Stimulated activated CD4-positive, alpha-beta T cell treated with anti-CD3 and anti-CD28 coated beads, Interleukin-2, amount 100 ng/mL, for 24 hours (primary cell): ENCODE measurements around the gene FHDC1.

ENCODE experiments used
- DNase-seq, 2 donors: peaks; one replicate each; pipeline ENCODE4 v3.0.0-alpha.2; 2020

FHDC1 gene

DNA sequence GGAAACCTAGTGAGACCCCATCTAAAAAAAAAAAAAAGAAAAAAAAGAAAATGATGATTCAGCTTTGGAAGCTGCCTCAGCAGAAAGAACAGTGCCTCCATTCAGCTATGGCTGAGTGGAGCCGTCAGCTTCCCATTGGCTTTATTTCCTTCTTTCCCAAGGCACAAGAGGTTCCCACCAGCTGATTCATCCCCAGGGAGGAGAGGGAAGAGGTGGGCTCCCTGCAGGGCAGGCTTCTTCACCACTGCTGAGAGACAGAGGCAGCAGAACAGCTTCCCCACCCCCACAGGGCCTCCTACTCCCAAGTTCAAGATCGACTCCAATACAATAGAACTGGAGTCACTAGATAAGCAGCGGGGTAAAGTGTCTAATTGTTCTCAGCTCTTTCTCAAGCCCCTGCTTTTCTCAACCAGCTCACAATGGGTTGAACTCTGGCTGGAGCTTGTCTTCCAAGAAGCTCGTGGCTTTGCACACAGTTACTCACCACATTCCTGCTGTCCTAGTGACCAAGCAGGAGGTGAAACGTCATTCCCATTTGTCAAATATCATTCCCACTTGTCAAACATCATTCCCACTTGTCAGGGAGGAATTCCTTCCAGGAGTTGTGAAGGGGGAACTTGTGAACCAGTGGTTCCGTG lies 47.8 kb downstream of the FHDC1 start:
- no peak for DNase-seq

DNA sequence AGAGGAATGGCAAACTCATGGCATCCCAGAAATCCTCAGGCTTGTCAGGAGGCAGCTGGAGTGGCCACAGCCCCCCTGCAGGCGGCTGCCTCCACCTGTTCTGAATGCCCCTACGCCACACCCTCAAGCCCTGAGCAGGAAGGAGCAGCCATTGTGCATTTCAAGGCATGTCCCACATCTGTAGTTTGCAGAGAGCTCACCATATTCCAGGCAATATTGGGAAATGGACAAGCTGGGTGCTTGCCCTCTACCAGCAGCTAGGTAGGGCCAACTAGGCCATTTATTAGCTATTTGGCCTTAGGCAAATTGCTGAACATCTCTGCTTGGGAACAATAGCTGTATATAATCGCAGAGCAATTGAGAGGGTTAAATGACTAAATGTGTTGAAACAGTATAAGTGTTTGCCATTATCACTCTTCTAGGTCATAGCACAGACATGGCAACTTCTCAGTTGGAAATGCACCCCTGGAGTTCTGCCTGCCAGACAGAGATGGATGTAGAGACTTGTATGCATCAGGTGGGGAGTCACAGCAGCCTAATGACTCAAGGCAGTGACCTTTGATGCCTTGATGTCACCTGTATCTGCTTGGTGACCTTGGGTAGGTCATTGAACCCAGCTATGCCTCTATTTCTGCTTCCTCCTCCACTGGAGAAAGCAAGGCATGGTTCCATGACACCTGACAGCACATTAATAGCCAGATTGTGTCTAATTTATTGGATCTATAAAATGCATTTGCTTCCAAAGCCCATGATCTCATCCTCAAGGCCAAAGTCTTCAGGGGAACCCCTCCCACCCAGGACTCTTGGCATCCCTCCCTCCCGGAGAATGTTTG lies 52.8 kb downstream of the FHDC1 start:
- no peak for DNase-seq

DNA sequence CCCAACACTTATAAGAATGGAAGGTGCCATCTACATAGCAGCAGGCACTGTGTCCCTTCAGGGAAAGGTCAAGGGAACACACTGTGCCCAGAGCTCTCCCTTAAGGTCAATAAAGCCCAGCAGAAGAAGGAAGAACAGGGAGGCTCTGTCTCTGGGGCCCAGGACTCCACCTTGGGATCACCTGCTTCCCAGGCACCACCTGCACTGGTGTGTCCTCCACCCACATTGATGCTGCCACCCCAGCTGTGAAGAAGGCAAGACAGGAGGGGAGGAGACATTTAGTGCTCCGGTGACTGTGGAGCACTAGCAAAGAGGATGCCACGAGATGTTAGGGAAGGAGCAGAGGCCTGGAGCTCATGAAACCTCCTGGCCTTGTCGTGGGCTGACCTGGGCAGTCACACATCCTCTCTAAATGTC lies 53.4 kb downstream of the FHDC1 start:
- no peak for DNase-seq

DNA sequence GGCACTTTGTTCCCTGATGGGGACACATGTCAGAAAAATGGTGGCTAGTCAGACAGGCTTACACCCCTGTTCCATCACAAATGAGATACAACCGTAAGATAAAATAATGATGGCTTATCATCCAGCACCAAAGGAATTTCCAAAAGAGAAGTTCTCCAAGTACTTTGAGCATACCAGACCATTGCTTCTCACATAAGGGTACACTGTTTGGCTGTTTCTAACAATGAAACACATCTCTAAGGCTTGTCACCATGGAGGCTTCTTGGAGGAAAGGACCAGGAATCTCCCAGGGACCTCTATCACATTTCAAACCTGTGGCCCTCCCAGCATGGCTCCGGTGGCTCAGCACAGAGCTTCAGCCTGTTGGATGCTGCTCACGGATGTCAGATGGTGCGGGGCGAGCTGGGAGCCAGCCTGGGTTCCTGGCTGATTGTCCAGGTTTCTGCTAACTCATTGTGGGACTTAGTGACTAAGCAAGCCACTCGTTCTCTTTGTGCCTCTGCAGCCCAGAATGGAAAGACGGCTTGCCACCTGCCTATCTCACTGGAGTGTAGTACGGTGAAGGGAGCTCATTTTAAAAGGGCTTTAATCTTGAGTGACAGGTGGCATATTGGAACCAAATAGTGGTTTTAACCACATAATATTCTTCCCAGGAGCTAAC lies 54.5 kb downstream of the FHDC1 start:
- DNase-seq: no peak

DNA sequence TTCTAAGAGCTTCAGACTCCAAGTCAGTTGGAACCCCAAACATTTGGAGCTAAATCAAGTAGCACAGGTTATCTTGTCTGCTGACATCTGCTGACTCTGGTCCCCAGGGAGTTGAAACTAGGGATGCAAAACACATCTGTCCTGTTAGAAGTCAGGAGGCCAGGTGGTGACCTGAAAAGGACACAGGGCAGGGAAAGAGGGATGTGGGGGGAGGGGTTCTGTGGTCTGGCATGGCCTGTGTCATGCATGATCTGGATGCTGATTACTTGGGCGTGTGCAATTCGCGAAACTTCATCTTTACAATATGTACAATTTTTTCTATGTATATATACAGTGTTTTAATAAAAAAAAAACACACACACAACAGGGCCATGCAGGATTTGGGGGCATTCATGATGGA lies 55.3 kb downstream of the FHDC1 start:
- no peak for DNase-seq

DNA sequence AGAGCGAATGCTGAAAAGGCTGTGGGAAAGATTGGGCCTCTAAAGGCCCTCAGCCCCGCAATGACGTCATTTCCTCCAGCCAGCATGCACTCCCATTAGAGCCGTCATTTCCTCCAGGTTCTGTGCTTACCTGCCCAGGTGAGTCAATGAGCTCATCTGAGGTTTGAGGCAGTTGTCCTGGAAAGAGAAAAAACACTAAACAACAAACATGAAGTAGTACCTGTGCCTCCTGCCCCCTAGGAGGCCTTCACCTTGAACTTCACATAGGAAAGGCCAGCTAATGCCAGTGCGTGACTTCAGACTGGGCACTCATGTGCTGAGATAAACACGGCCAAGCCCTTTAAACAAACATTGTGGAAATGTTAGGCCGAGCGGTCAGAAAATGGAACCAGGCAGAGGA lies 55.9 kb downstream of the FHDC1 start:
- DNase-seq: no peak

- no peak for DNase-seq
These were observed 56.3 kb downstream of the FHDC1 start for GRCh38 chr4:152992466-152992865.

DNA sequence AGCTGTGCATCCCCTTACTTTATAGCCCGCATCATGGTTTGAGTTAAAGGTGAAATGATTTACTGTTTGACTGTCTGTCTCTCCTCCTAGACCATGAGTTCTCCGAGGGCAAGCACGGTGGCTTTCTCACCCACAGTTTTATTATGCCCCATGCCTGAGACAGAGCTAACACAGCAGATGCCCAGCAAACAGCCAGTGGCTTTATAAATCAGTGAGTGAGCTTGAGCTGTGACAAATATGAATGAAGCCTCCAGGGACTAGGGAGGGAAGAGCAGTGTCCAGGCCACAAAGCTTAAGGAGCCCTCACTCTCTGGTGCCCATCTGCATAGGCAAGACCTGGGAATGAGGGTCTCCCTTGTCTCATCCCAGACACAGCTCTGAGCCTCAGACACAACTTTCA lies 57.9 kb downstream of the FHDC1 start:
- DNase-seq: no peak

DNA sequence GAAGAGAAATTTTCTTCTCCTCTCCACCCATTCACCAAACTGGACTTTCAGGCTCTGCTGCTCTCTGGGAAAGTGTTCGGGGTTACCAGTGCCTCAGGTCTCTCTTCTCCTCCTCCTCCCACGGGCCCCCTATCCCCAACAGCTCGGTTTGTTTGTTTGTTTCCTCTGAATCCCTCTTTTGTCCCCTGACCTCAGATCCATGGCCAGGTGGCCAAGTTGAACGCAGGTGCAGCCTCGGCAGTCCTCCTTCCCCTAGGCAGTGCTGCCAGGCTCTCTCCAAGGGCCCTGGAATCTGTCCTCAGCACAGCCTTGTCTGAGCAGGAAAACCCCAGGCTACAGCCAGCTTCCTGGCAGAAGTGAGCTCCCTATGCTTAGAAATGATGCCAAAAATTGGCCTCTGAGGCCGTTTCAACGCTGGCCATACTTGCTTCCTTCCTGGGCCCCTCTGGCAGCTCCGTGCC lies 60.0 kb downstream of the FHDC1 start:
- no peak for DNase-seq

- DNase-seq: no peak
These were observed 60.5 kb downstream of the FHDC1 start for GRCh38 chr4:152996672-152997071.

- DNase-seq: no peak
These were observed 61.2 kb downstream of the FHDC1 start for GRCh38 chr4:152997288-152997687.

GRCh38 chr4:152997771-152998487 lies 61.8 kb downstream of the FHDC1 start:
- DNase-seq: no peak

- DNase-seq: no peak
These were observed 62.7 kb downstream of the FHDC1 start for GRCh38 chr4:152998861-152999260.

DNA sequence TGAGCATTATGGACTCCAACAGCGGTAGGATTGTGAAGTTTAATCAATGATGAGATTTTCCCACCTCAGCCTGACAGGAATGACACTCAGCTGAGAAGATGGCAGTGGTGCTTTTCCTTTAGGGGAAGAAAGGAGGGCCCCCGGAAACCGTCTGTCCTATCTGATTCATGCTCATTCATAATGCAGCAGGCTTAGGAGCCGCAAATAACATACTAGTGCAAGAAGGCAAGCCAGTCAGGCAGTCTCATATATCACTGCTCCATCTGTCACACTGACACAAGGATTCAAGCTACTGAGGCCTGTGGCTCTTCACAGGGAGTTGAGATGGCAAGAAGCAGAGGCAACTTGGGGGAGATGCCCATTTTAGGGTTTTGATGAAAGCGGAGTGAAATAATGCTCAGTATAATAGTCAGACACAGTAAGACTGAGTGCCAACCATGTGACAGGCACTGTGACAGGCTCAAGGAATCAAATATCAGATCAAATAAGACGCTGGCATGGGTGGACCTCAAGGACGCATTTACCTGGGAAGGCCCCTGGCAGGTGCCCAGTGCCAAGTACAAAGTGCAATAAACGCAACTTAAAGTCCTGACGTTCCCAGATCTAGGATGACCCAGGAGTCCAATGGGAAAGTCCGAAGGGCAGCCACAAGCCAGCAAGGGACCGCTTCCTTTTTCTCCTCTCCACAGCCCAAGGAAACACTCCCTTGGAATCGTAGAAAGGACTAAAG lies 63.4 kb downstream of the FHDC1 start:
- no peak for DNase-seq

DNA sequence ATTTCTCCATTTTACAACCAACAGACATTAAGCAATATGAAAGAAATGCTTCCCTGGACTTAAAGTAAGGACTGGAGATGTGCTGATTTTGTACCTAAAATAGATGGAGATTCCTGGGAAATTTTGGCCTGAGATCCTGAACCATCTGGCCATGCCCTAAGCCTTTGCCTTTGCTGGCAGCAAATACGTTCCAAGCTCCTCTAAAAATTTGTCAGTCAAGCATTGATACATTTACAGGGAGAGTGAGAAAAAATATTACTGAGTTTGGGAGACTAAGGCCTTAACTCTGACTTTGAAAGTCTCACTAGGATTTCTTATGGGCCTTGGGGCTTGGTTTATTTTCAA lies 63.9 kb downstream of the FHDC1 start:
- no peak for DNase-seq

- no peak for DNase-seq
These were observed 65.5 kb downstream of the FHDC1 start for GRCh38 chr4:153001626-153002025.

DNA sequence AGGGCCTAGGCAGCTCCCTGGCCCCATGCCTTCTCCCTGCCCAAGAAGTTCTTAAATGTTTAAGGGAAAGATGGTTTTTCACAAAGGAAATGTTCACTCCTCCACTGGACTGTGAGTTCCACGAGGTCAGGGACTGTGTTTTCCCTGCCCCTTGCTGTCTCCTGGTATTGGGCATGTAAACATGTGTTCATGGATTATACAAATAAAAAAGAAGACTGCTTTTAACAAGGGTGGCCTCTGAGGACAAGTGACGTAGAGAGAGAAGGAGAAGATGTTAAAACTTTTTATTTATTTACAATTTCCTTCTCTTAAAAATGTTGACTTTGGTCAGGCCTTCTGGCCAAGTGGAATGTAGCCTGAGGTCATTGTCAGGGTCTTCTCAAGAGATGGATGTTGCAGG lies 66.0 kb downstream of the FHDC1 start:
- DNase-seq: no peak

GRCh38 chr4:153004081-153004850 lies 68.1 kb downstream of the FHDC1 start:
- no peak for DNase-seq

- no peak for DNase-seq
These were observed 69.8 kb downstream of the FHDC1 start for GRCh38 chr4:153005899-153006381.

GRCh38 chr4:153008578-153009199 lies 72.6 kb downstream of the FHDC1 start:
- DNase-seq: no peak

DNA sequence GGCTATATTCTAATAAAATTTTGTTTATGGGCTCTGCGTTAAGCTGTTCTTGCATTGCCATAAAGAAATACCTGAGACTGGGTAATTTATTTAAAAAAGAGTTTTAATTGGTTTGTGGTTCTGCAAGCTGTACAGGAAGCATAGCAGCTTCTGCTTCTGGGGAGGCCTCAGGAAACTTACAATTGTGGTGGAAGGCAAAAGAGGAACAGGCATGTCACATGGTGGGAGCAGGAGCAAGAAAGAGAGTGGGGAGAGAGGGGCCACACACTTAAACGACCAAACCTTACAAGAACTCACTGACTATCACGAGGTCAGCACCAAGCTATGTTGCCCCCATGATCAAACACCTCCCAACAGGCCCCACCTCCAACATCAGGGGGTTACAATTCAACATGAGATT lies 74.0 kb downstream of the FHDC1 start:
- no peak for DNase-seq
